Measurements from ENCODE around the gene ATRIP.
A peak's percentile ranks its signal among the peaks of the same experiment; 100 is the strongest.

Gene ATRIP

DNA sequence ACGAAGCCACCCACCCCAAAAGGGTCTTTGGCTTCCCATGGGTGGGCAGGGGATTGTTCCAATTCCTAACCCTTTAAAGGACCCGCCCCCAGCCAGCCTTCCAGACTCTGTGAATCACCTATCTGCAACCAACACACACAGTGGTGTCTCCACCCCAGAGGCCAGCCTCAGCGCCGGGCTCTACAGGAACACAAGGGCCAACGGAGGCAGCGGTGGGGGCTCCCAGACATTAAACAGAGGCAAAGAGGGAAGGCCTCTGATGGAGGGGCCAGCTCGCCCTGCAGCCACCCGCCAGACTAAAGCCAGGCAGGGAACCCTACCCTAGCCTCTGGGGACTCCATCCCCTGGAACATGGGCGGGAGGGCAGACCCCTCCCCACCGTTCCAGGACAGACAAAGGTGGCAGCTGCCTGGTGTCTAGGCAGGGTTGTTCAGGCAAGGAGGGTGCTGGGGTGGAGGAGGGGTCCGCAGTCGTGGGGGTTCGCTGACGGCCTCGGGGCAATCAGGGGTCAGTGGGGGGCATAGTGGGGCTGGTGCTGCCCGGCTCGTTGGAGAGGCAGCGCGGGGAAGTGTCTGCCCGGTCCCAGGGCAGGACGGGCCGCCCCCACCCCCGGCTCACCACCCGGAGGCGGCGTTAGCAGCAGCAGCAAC lies 57.0 kb downstream of the ATRIP start:
- no peak for DNase-seq (ENCODE audit: low read depth, low spot score)
- CTCF ChIA-PET, result interaction anchor here (0.8 kb wide), 1 partner anchor 69 kb away, joined by 3 read pairs; no protein-coding TSS in a partner anchor
- POLR2A ChIA-PET, result interaction anchor here (0.6 kb wide), 1 partner anchor 39 kb away, joined by 3 read pairs; no protein-coding TSS in a partner anchor

DNA sequence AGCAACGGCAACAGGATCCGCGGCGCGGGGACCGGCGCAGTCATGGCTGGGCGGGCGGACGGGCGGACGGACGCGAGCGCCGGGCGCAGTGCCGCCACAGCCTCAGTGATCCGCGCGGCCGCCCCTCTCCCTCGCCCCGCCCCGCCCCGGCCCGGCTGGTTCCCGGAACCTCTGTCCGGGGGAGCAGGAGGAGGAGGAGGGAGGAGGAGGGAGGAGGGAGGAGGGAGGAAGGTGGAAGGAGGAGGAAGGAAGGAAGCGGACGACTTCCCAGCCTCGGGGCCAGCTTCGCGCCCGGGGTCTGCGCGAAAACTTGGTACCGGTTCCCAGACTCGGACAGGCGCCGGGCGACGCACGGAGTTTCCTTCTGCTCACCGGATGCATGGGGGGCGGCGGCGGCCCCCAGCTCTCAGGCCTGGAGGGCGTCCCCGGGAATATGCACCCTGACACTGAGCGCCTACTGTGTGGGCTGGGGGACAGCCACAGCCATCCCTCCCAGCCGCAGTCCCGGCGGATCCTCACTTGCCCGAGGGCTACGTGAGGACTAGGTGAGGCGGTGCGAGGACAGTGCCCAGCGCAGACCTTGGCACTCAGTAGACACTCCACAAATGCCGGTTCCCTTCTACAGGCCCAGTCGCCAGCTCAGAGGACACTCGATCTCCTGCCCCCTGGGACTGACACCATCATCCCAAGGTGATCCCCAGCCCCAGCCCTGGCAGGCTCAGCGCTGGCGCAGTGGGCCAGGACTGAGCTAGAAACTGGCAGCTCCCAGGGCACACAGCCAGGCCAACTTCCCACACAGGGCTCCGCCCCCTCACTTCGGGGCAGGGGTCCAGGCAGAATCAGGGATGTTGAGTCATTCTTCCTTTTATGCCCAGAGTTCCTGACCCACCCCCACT lies 57.8 kb downstream of the ATRIP start, which contains the start of gene SHISA5:
Gene SHISA5, minus strand, starts transcription at position 124 of the 896 bp plus-strand sequence. Its CDS starts 80 bp downstream, at position 44.
- no peak for DNase-seq (ENCODE audit: low read depth, low spot score)
- POLR2A ChIA-PET, result interaction anchor here (0.5 kb wide), 1 partner anchor 564 kb away, joined by 3 read pairs; no protein-coding TSS in a partner anchor
- no peak for TF ChIP-seq CTCF (IDR thresholded peaks at IDR 0.05; ENCODE audit: insufficient read depth, low read length, missing control alignments)
- CTCF ChIA-PET, result interaction anchor here (0.6 to 0.8 kb wide), 2 partner anchors 69 to 70 kb away, joined by 3 read pairs; no protein-coding TSS in a partner anchor
- H3K4me3 ChIP-seq (ENCODE audit: low read depth, low read length), result peak within 1 kb of the TSS; percentile 78

More for the DNA sequence above, 57.0 kb downstream of the ATRIP start:
- no peak for TF ChIP-seq CTCF (IDR thresholded peaks at IDR 0.05; ENCODE audit: insufficient read depth, low read length, missing control alignments)
- peak overlapping the region; percentile 78 for H3K4me3 ChIP-seq (ENCODE audit: low read depth, low read length)

DNA sequence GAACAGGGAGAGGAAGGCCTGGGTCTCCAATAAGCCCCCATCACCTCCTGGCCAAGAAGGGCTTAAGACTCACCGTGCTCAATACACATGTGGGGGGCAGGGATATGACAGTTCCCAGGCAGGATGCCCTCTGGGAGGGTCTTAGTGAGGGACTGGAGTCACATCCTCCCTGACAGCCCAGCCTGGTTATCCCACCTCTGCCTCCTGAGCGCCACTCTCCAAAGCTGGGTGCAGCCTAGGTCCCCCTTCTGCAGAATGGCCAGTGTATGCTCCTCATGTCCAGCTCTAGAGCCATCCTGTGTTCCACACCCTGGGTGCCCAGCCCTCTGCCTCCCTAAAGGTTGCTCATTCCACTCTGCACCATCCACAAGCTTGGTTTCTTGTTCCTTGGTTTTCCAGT lies 58.6 kb downstream of the ATRIP start:
- ChIA-PET CTCF (interaction anchor here (0.9 kb wide), 1 partner anchor 31 kb away, joined by 3 read pairs; no protein-coding TSS in a partner anchor), POLR2A (no interaction called here)
- no peak overlapping the region for H3K4me3 ChIP-seq (ENCODE audit: low read depth, low read length)
- DNase-seq (ENCODE audit: low read depth, low spot score), result no peak
- no peak for TF ChIP-seq CTCF (IDR thresholded peaks at IDR 0.05; ENCODE audit: insufficient read depth, low read length, missing control alignments)

GRCh38 chr3:48505968-48506504 lies 59.5 kb downstream of the ATRIP start:
- ChIA-PET POLR2A (no interaction called here), CTCF (interaction anchor here (0.9 kb wide), 1 partner anchor 32 kb away, joined by 3 read pairs; no protein-coding TSS in a partner anchor)
- no peak for TF ChIP-seq CTCF (IDR thresholded peaks at IDR 0.05; ENCODE audit: insufficient read depth, low read length, missing control alignments)
- H3K4me3 ChIP-seq (ENCODE audit: low read depth, low read length), result no peak overlapping the region
- DNase-seq (ENCODE audit: low read depth, low spot score), result no peak

DNA sequence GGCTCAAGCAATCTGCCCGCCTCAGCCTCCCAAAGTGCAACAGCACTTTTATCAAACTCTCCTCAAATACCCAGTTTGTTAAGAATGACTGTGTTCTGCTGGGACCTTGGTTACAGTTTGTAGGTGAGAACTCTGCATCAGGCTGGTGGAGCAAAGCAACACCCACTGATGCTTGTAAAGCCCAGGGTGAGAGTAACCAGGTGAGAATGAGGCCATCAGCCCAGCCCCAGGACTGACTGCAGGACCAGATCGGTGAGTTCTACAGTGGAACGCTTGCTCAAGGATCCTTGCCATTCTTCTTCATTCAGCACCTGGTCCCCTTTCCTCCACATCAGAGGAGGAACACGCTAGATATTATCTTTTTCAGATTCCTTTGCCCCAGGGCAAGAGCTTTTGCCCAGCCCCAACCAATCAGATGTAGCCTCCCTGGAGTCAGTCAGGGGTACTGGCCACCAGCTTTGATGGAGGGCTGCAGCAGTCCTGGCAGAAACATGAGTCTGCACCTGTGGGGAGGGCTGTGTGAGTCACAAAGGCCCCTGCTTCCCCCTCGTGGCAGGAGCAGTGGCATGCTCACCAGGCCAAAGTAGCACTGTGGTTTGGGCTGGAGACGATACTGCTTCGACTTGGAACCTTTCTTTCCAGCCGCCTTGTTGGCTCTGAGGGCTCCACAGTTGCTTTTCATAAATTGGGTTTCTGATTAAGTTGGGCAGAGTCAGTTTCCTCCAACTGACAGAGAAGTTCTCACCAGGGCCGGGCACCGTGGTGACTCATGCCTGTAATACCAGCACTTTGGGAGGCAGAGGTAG lies 60.9 kb downstream of the ATRIP start:
- peak; percentile 67 for TF ChIP-seq CTCF (IDR thresholded peaks at IDR 0.05; ENCODE audit: insufficient read depth, low read length, missing control alignments)
- no peak overlapping the region for H3K4me3 ChIP-seq (ENCODE audit: low read depth, low read length)
- ChIA-PET POLR2A (interaction anchor here (0.8 kb wide), 1 partner anchor 68 kb away, joined by 3 read pairs; the partner anchor contains the start of gene CCDC51), CTCF (interaction anchor here (1.0 to 2.3 kb wide), 5 partner anchors 34 to 71 kb away, joined by 3 to 5 read pairs (median 4); no protein-coding TSS in a partner anchor)
- no peak for DNase-seq (ENCODE audit: low read depth, low spot score)
